Measurements from ENCODE around the gene ASIC5.
"Not testable (repeated sequence)": the region's sequence is repeated elsewhere in the genome, so short reads cannot be mapped to it uniquely, and the experiment has no call there.

The ASIC5 gene

GRCh38 chr4:155866177-155866576, at the start of gene ASIC5:
Gene ASIC5, minus strand, starts transcription at chr4:155866277. Its CDS starts 51 bp downstream, at chr4:155866226.
- no peak for DNase-seq (ENCODE audit: low spot score)

GRCh38 chr4:155914782-155915181, 48.7 kb upstream of the ASIC5 start:
- no peak for DNase-seq (ENCODE audit: low spot score)

DNA sequence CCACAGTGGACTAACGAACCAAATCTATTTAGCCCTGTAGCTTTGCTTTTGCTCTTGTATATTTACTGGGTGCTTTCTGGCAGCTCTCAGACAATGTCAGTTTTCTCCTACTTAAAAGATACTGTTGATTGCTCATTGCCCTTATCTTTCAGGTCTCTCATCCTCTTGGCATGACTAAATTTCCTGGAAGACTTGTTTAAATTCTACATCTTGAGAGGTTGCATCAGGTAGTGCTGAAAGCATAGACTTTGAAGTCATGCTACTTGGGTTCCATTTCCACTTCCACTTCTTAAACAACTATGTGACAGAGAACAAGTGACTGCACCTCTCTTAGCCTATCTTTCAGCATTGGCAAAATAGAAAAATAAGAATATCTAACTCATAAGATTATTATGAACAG, 45.8 kb upstream of the ASIC5 start:
- no peak for DNase-seq (ENCODE audit: low spot score)

DNA sequence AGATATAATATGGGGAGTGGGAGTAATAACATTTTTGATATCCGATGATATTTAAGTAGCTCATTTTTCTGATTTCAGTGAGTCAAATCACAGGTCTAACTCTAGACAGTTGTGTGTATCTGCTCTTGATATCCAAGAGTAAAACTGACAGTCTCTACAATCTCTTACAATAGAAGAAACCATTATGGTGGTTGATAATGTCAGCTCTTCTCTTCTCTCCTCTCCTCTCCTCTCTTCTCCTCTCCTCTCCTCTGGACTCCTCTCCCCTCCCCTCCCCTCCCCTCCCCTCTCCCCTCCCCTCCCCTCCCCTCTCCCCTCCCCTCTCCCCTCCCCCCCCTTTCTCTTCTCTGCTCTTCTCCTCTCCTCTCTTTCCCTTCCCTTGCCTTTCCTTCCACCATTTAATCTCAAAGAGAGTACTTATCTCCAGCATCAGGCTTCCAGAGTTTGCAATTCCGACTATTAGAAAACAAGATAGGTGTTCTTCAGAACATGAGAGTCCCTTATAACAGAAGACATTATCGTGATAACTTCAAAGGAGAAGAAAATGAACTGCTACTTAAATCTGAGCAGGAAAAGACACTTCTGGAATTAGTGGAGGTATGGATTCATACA, 43.6 kb upstream of the ASIC5 start:
- no peak for DNase-seq (ENCODE audit: low spot score)

DNA sequence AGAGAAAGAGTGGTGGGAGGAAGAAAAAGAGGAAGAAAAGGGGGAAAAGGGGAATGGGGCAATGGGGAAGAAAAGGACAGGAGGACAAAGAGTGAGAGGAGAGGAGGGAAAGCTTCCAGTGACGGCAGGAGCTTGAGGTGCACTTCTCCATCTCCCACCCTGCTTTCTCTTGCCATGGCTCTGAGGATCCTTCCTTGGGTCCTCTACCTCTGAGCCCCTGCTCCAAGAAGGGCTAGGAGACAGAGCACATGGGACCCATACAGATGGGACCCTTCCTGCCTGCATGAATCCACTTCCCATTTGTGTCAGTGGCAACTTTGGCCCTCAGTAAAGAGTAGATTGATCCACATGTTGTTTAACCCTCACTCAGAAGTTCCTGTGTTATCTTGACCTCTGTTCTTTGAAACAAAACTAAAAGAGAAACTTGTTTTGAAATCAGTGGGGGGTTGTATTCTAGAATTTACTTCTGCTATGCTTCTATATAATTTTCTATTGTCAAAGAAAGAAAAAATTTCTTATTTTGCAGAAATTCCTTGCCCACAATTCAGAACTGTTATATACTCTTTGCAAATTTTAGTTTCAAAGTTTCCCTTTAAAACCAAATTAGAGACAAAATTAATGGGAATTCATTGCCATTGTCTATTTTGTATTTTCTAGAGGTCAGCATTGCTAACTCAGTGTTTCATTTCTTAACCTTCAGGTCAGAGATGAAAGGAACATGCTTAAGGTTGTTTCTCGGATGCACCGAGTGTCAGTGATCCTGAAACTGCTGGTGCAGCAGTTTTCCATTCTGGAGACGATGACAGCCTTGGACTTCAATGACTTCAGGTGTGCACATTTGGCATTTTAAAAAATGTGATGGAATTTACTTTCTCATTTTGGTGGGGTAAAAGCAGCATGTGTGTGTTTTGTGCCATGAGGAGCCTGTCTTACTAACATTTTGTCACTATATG, 42.4 kb upstream of the ASIC5 start:
- no peak for DNase-seq (ENCODE audit: low spot score)

DNA sequence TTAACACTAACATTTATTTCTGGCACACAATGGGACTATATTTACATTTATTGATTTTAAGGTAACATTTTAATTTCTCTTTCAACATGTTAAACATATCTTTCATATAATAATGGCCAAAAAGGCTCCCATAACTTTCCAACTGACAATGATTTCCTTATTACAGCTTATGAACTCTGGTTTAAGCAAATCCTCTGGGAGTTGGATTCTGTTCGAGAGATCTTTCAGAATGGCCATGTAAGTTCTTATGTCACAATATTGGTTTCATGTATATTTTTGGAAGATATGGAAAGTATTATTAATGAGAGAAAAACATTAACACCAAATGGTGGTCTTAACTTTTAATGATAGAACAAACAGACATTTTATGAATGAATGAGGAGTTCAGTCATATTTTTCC, 41.5 kb upstream of the ASIC5 start:
- DNase-seq (ENCODE audit: low spot score) = no peak

GRCh38 chr4:155906554-155907247, 40.6 kb upstream of the ASIC5 start:
- DNase-seq (ENCODE audit: low spot score) = no peak

DNA sequence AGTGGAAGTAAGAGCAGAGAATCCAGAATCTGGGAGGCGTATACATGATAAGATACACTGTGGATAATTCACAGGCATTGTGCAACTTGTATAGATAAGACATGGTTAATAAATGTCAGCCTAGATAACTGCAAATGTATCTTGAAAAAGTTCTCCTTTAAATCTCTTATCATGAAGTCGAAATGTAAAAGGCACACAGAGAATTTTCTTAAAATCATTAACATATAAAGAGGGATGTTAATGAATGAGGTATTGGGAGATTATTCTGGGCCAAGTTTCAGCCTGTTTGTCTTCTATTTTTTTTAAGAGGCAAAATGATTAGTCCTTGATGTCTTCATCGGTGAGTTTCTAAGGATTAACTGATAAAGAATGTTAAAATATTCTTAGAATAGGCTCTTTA, 38.3 kb upstream of the ASIC5 start:
- no peak for DNase-seq (ENCODE audit: low spot score)

- no peak for DNase-seq (ENCODE audit: low spot score)
Observed at GRCh38 chr4:155903453-155903852, 37.4 kb upstream of the ASIC5 start, which contains the start of gene TDO2. Gene TDO2, plus strand, starts transcription at chr4:155903696. Its CDS starts 63 bp downstream, at chr4:155903759.

- DNase-seq (ENCODE audit: low spot score) = no peak
Observed at GRCh38 chr4:155901013-155901412, 34.9 kb upstream of the ASIC5 start.

GRCh38 chr4:155900381-155900780, 34.3 kb upstream of the ASIC5 start:
- DNase-seq (ENCODE audit: low spot score) = no peak

DNA sequence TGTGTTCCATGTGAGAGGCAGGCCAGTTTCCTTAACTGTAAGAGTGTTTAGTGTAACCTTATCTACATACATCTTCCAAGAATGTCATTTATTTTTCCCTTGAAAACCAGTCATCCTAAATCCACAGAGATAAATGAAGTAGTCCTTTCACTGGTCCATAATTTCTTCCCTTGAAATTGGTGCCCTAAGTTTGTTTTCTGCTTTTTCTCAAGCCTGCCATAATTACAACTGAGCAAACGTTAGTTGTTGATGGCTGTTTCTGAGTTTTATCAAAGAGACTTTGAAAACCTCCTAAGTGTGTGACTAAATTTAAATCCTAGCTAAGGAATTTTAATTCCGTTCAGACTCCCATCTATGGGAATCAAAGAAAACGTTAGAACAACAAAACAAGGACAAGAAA, 33.8 kb upstream of the ASIC5 start:
- DNase-seq (ENCODE audit: low spot score) = no peak

DNA sequence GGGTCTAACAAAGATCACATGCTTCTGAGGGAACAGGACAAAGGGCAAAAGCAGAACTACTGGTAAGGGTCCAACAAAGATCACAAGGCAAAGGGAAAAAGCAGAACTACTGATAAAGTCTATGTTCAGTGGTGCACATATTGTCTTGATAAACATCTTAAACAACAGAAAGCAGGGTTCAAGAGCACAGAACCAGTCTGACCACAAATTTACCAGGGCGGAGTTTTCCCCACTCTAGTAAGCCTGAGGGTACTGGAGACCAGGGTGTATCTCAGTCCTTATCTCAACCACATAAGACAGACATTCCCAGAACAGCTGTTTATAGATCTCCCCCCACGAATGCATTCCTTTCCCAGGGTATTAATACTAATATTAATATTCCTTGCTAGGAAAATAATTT, 32.3 kb upstream of the ASIC5 start:
- not testable (repeated sequence) for DNase-seq (ENCODE audit: low spot score)

- no peak for DNase-seq (ENCODE audit: low spot score)
Observed at GRCh38 chr4:155891058-155891457, 25.0 kb upstream of the ASIC5 start.

- no peak for DNase-seq (ENCODE audit: low spot score)
Observed at GRCh38 chr4:155889946-155890345, 23.9 kb upstream of the ASIC5 start.

GRCh38 chr4:155889031-155889793, 23.1 kb upstream of the ASIC5 start:
- DNase-seq (ENCODE audit: low spot score) = no peak

DNA sequence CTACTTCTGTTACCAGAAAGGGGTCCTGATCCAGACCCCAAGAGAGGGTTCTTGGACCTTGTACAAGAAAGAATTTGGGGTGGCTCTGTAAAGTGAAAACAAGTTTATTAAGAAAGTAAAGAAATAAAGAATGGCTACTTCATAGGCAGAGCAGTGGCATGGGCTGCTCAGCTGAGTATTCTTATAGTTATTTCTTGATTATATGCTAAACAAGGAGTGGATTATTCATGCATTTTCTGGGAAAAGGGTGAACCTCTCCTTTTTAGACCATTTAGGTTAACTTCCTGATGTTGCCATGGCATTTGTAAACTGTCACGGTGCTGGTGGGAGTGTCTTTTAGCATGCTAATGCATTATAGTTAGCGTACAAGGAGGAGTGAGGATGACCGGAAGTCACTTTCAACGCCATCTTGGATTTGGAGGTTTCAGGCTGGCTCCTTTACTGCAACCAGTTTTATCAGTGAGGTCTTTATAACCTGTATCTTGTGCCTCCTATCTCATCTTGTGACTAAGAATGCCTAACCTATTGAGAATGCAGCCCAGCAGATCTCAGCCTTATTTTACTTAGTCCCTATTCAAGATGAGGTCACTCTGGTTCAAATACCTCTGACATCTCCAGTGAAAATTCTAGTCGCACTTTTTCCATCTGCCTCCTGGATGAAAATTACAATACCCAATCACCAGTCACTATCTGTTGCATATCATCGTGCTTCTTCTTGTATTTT, 21.9 kb upstream of the ASIC5 start:
- no peak for DNase-seq (ENCODE audit: low spot score)

GRCh38 chr4:155887045-155887444, 21.0 kb upstream of the ASIC5 start:
- no peak for DNase-seq (ENCODE audit: low spot score)

GRCh38 chr4:155885666-155886065, 19.6 kb upstream of the ASIC5 start:
- no peak for DNase-seq (ENCODE audit: low spot score)

DNA sequence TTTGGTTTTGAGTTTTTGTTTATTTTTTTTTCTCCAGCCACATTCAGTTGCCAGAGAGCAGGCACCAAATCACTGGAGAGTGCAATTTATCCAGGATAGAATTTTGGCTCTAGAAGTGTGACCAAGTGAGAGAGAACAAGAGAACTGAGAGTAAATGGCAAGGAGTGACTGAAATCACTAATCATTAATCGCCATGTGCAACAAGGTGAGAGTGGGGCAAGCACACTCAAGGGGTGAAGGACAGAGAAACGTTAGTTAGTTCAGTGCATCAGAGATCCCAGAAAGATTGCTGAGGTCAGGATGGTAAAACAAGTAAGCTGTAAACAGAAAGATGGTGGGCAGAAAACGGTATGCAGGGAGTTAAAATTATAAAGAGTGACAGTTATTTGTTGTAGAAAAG, 17.8 kb upstream of the ASIC5 start:
- no peak for DNase-seq (ENCODE audit: low spot score)

DNA sequence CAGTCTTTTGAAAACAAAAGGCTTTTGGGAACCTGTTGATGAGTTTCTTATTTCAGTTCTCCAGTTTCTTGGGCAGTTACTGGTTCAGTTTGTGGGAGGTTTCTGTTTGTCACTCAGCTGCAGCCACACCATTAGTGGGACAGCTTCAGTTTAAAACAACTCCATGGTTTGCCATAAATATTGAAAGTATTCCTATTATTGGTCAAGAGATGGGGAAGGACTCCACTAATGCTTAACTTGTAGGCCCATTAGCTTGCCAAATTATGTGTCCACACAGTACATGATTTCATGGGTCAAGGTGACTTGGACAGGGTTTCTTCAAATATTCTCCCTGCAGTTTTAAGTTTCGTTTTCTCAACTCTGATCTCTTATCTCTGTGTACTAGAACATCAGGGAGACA, 15.5 kb upstream of the ASIC5 start:
- no peak for DNase-seq (ENCODE audit: low spot score)

Measured in CD4-positive, alpha-beta T cell treated with Interleukin-6 at 100 ng/mL for 8 hours (primary cell).